ENCODE results near the gene IRF2BP2.
A peak's percentile ranks its signal among the peaks of the same experiment; 100 is the strongest.
"Not testable (repeated sequence)": the region's sequence is repeated elsewhere in the genome, so short reads cannot be mapped to it uniquely, and the experiment has no call there.

The IRF2BP2 gene

GRCh38 chr1:234600418-234601281 is 9.3 kb downstream of the IRF2BP2 start:
- DNase-seq = no peak

- DNase-seq = peak; percentile 80
Observed at GRCh38 chr1:234599617-234600417, 10.2 kb downstream of the IRF2BP2 start.

DNA sequence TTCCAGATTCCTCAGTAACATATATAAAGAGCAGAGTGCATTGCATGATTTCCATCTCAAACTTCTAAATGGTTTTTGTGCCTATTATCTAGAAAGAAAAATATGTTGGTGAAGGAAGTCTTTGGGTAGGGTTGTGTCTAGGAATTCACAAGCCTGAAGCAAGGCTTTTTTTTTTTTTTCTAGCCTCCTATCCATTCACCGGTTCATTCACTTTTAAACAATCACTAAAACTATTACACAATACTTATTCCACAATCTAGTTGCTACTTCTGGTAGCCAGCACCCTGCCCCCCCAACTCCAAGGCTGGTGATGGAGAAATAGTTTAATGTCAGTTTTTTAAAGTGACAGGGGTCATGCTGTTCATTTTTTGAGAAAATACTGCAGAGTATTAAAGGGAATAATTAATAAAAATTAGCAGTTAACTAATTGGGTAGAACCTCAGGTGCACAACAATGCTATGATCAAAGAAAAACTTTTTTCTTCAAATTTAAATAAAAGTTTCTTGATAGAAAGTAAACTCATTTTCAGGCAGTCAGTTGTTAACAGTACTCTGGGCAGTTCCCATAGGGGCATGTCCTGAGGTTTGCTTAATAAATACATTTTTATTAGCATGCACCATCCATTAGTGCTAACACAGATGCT is 10.9 kb downstream of the IRF2BP2 start:
- no peak for DNase-seq

DNA sequence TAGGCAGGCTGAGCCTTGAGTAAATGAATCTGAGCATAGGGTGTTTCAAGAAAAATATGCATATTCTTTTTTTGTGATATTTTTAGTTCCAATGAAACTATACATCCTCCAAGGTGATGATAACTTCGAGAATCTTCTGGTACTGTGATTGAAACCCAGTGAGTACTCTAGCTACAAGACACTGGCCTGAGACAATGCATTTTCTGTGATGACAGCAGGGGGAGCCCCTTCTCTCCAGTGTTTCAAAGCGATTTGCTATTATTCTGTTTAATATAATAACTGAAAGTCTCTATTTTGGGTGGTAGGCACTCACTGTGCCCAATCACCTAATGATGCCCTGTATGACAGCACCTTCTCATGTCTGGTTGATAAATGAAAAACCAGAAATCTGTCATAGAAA is 12.1 kb downstream of the IRF2BP2 start:
- peak; percentile 58 for DNase-seq

GRCh38 chr1:234595899-234596298 is 14.1 kb downstream of the IRF2BP2 start:
- no peak for DNase-seq

- DNase-seq = not testable (repeated sequence)
Observed at GRCh38 chr1:234594575-234594974, 15.4 kb downstream of the IRF2BP2 start.

- DNase-seq = no peak
Observed at GRCh38 chr1:234593771-234594504, 16.0 kb downstream of the IRF2BP2 start.

DNA sequence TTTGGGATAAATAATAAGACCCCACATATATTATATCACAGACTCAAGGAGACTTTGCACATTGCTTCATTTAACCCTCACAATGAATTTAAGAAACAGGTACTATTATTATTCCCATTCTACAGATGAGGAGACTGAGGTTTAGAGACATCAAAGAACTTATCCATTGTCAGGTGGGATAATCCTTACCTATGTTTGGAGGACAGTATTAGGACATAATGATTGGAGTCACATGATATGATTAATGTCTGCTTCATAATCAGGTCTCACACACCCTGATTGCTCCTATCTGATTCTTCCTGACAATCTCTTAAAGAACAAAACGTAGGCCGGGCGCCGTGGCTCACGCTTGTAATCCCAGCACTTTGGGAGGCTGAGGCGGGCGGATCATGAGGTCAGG is 16.9 kb downstream of the IRF2BP2 start:
- DNase-seq = no peak

DNA sequence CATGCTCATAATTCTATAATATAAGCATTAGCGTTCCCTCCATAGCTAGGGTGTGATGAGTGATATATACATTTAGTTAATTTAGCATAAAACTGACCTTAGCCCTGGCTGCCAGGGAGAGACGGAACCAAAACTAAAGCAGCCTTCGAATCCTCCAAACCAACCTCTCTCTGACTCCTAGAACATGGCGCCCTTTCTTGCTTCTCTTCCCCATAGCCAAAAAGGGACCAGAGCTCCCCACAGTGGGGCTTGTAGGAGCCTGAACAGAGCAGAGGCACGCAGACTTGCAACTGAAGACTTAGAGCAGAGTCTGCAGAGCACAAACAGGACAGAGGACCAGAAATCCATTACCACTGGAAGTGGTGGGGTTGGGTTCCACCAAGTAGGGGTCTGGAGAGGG is 17.7 kb downstream of the IRF2BP2 start:
- no peak for DNase-seq

DNA sequence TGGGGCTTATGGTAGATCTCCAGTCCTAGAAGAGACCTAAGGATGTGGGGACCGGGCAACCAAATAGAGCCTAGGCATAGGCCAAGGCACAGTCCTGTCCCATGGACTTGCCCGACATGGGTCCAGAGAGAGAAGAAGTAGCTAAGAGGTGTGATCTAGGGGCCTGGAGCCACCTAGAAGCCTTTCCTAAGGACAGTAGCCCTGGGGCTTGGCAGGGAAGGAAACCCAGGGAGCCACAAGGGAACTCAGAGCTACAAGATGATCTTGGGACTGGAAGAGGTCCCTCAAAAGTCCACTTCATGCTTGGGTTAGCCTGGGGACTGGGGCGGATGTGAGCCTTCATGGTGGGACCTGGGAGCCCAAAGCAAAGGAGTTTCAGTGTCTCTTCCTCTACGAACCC is 18.8 kb downstream of the IRF2BP2 start:
- DNase-seq = no peak

GRCh38 chr1:234589854-234590620 is 19.9 kb downstream of the IRF2BP2 start:
- DNase-seq = no peak

- DNase-seq = no peak
Observed at GRCh38 chr1:234589064-234589800, 20.7 kb downstream of the IRF2BP2 start.

- no peak for DNase-seq
Observed at GRCh38 chr1:234588386-234588785, 21.6 kb downstream of the IRF2BP2 start.

DNA sequence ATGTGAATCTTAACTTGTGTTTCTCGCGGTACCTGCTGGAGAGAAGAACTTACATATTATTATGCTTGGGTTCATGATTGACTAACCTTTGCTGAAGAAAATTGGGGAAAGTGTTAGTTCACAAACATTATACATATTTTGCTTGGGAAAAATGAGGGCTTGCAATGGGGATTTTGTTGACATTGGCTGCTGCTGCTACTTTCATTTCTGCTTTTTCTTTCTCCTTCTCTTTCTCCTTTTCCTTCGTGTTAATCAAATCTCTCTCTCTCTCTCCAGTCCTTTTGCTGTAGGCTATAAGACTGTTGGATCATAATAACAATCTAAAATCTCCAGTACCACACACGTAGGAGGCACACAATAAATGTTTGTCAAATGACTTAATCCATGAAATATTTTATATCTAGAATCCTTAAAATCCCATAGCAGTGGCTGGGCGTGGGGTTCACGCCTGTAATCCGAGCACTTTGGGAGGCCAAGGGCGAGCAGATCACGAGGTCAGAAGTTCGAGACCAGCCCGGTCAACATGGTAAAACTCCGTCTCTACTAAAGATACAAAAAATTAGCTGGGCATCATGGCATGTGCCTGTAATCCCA is 23.0 kb downstream of the IRF2BP2 start:
- DNase-seq = no peak

DNA sequence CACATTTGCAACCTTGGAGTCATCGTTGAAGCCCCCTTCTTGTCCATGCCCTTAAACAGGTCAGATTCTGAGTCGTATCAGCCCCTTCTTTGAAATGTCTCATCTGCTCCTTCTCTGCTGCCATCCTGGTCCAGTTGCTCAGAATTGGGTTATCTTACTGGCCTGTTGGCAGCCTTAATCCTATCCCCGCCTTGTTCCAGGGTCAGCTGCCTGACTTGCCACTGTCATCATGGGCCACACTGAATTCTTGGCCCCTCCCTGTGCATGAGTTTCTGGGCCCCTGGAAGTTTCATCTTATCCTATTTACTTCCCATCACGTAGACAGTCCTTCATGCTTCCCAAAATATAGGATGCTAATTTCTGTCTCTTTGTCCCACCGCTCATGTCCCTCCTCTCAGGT is 23.7 kb downstream of the IRF2BP2 start:
- DNase-seq = no peak

- DNase-seq = no peak
Observed at GRCh38 chr1:234585330-234586055, 24.5 kb downstream of the IRF2BP2 start.

GRCh38 chr1:234584926-234585325 is 25.1 kb downstream of the IRF2BP2 start:
- no peak for DNase-seq

DNA sequence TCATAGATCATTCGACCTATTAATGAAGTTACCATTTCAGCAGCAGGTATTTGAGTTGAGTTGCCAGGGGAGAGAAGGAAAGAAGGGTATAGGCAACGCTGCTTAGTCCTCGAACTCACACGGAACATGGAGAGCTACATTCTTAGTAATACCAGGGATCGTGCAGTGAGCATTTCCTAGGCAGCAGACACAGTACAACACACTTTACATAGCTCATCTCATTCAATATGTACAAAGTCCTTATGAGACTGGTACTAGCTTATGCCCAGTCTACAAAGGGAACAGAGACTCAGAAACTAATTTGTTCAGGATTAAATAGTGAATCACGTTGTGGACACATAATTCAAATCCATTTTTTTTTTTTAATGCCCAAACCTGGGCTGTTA is 25.6 kb downstream of the IRF2BP2 start:
- DNase-seq = no peak

DNA sequence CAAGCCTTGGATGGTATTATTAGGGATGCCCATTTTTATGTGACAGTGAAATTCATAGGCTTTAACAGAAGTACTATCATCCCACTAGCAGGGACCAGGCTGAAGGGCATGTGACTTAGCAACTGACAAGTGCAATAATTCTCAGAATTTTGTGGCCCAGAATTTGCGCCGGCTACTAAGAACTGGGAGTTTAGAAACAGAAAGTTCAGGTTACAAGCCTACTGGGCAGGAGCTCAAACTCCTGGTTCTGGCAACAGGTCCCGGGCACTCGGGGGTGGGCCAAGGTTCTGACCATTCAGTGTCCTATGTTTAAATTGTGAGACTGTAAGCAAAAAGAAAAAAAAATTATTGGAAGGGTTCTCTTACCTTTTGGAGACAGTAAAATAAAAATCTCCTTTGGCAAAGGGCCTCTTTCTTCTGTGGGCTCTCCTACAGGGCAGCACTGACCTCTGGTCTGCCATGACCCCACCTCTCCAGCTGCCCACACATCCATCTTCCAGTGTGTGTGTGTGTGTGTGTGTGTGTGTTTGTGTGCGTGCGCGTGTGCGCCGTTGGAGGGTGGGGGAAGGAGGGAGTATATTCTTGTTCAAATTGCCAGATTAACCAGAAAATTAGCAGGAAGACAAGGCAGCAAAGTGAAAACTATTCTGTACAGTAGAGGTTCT is 26.1 kb downstream of the IRF2BP2 start:
- no peak for DNase-seq

Data from activated CD4-positive, alpha-beta T cell treated with anti-CD3 and anti-CD28 coated beads, Interleukin-2, amount 50 U/mL, for 1 hour (primary cell).